Esophagus muscularis mucosa (tissue), 4 donors: Measurements from ENCODE around the gene NRXN3.

Source experiments
- CTCF ChIP-seq, 3 experiments: fragments of 200-600 bp in 2 of 3; fragments of 450-650 bp in 1 of 3; sonication (generic) in 2 of 3; IDR thresholded peaks; one replicate each; pipeline ENCODE4 v1.5.1; 2017 to 2019; ENCODE audit warnings: antibody characterized with exemption in 3 of 3, mild to moderate bottlenecking in 2 of 3, moderate library complexity in 1 of 3
- EP300 ChIP-seq: sonication (generic); formaldehyde crosslinking; IDR thresholded peaks from one replicate; pipeline ENCODE4 v1.6.1; 2017; ENCODE audit warnings: antibody characterized with exemption
- POLR2A ChIP-seq: fragments of 450-650 bp; IDR thresholded peaks from one replicate; pipeline ENCODE4 v1.6.1; 2017; ENCODE audit warnings: antibody characterized with exemption, moderate library complexity, mild to moderate bottlenecking, low read depth
- POLR2AphosphoS5 ChIP-seq, 2 donors: sonication (generic); formaldehyde crosslinking; IDR thresholded peaks; one replicate each; pipeline ENCODE4 v1.6.1; 2017; ENCODE audit warnings: antibody characterized with exemption in 2 of 2

GRCh38 chr14:78543433-78543832 lies 373.3 kb downstream of the NRXN3 start:
- no peak for TF ChIP-seq EP300
- no peak for TF ChIP-seq CTCF (IDR thresholded peaks at IDR 0.05)
- no peak for TF ChIP-seq POLR2A
- no peak for TF ChIP-seq POLR2AphosphoS5 (IDR thresholded peaks at IDR 0.05)
